HCT116 (cell line): ENCODE results near the gene YEATS4. TPM values are rescaled to one million over a fixed set of nuclear protein-coding genes. Genes with fewer than 3 reads are reported as not detected.

Experiments
- ATAC-seq: fragments of 200-7000 bp; cut with Tn5 transposase; 2 replicates; pipeline ENCODE4 v1.9.1; 2020; ENCODE audit warnings: mild to moderate bottlenecking, moderate library complexity
- BruUV-seq: library from RNA; stranded (reverse); fragments of 400-500 nt; replicated peaks from 2 replicates; lab custom pipeline; 2021; lab: Mats Ljungman, UMichigan
- CTCF ChIA-PET: fragments of 300-600 bp; sonication (Branson Sonifier 250); formaldehyde crosslinking; loops from one replicate; lab custom pipeline; 2021; ENCODE audit warnings: antibody characterized with exemption; lab: Charles Lee
- POLR2A ChIA-PET: fragments of 300-600, 350-600 bp; sonication (Branson Sonifier 250); formaldehyde crosslinking; loops from one replicate; lab custom pipeline; 2021; ENCODE audit warnings: antibody characterized with exemption; lab: Charles Lee
- RAD21 ChIA-PET, 2 experiments: fragments of 300-600 bp; sonication (Branson Sonifier 250); formaldehyde crosslinking; loops; one replicate each; lab custom pipeline; 2023; ENCODE audit warnings: low total read pairs in 2 of 2; ENCODE audit not compliant: uncharacterized antibody in 2 of 2, unreplicated experiment in 2 of 2, low non-redundant PET in 1 of 2; lab: Charles Lee
- DNase-seq: peaks from one replicate; pipeline ENCODE4 v3.0.0-alpha.2; 2010; ENCODE audit warnings: low read depth, low spot score
- H2AFZ ChIP-seq: fragments of 200-600 bp; shearing (Covaris generic), sonication (generic); 2 replicates; pipeline ENCODE4 v1.6.1; 2017; ENCODE audit warnings: low read depth, mixed run types, mixed read lengths, antibody characterized with exemption, low read length; ENCODE audit not compliant: poor library complexity, severe bottlenecking
- H3K27ac ChIP-seq: 2 replicates; pipeline ENCODE4 v1.5.1; 2012; ENCODE audit warnings: low read depth, low read length
- H3K27me3 ChIP-seq: fragments of 200-600 bp; sonication (generic); 2 replicates; pipeline ENCODE4 v1.6.1; 2016; ENCODE audit warnings: mixed run types, low read length, mixed read lengths; ENCODE audit not compliant: insufficient read depth
- H3K36me3 ChIP-seq, 2 experiments: fragments of 200-500 bp in 1 of 2; fragments of 200-600 bp in 1 of 2; sonication (Bioruptor generic) in 1 of 2; sonication (generic) in 1 of 2; 2 replicates each; pipeline versions ENCODE4 v1.5.1 to v1.6.1; 2014 to 2016; ENCODE audit warnings: low read length in 2 of 2, inconsistent platforms in 1 of 2, mixed read lengths in 1 of 2, mixed run types in 1 of 2; ENCODE audit not compliant: insufficient read depth in 2 of 2, control insufficient read depth in 1 of 2
- H3K4me1 ChIP-seq, 2 experiments: fragments of 200-600 bp in 1 of 2; sonication (generic) in 1 of 2; 2 replicates each; pipeline versions ENCODE4 v1.5.1 to v1.6.1; 2012 to 2017; ENCODE audit warnings: low read length in 2 of 2, inconsistent platforms in 1 of 2, mild to moderate bottlenecking in 1 of 2, mixed read lengths in 1 of 2, mixed run types in 1 of 2, moderate library complexity in 1 of 2; ENCODE audit not compliant: insufficient read depth in 2 of 2, control insufficient read depth in 1 of 2
- H3K4me2 ChIP-seq: fragments of 200-600 bp; sonication (generic); 2 replicates; pipeline ENCODE4 v1.6.1; 2017; ENCODE audit warnings: mixed run types, low read length, mixed read lengths
- H3K4me3 ChIP-seq, 2 experiments: fragments of 200-600 bp in 1 of 2; sonication (generic) in 1 of 2; replicated peaks in 1 of 2; 2 replicates each; pipeline ENCODE4 v1.5.1; 2011 to 2016; ENCODE audit warnings: low read length in 2 of 2, control low read depth in 1 of 2, low read depth in 1 of 2, mild to moderate bottlenecking in 1 of 2, mixed read lengths in 1 of 2, mixed run types in 1 of 2
- H3K79me2 ChIP-seq: fragments of 200-600 bp; sonication (generic); 2 replicates; pipeline ENCODE4 v1.6.1; 2017; ENCODE audit warnings: mild to moderate bottlenecking, mixed run types, low read length, moderate library complexity, mixed read lengths; ENCODE audit not compliant: insufficient read depth
- H3K9ac ChIP-seq: fragments of 200-600 bp; sonication (generic); 2 replicates; pipeline ENCODE4 v1.6.1; 2016; ENCODE audit warnings: low read length, mixed read lengths
- H3K9me2 ChIP-seq: fragments of 200-600 bp; sonication (generic), shearing (Covaris generic); 2 replicates; pipeline ENCODE4 v1.6.1; 2017; ENCODE audit warnings: mixed run types, mild to moderate bottlenecking, moderate library complexity; ENCODE audit not compliant: insufficient read depth
- H3K9me3 ChIP-seq, 2 experiments: fragments of 200-500 bp in 1 of 2; fragments of 200-600 bp in 1 of 2; sonication (Bioruptor generic) in 1 of 2; sonication (generic) in 1 of 2; 2 replicates each; pipeline ENCODE4 v1.6.1; 2014 to 2017; ENCODE audit warnings: low read length in 2 of 2, mixed read lengths in 2 of 2, inconsistent platforms in 1 of 2, low read depth in 1 of 2, mild to moderate bottlenecking in 1 of 2, mixed run types in 1 of 2, moderate library complexity in 1 of 2; ENCODE audit not compliant: control insufficient read depth in 1 of 2, insufficient read depth in 1 of 2
- H4K20me1 ChIP-seq: fragments of 200-600 bp; sonication (generic), shearing (Covaris generic); 2 replicates; pipeline ENCODE4 v1.6.1; 2017; ENCODE audit warnings: mixed run types, mild to moderate bottlenecking, moderate library complexity; ENCODE audit not compliant: insufficient read depth
- CBX3 ChIP-seq: IDR thresholded peaks from 2 replicates; pipeline ENCODE4 v1.6.1; 2012; ENCODE audit warnings: low read depth
- EGR1 ChIP-seq: IDR thresholded peaks from 2 replicates; pipeline ENCODE4 v1.6.1; 2012; ENCODE audit warnings: low read depth
- ELF1 ChIP-seq: IDR thresholded peaks from 2 replicates; pipeline ENCODE4 v1.6.1; 2012; ENCODE audit warnings: low read depth, borderline replicate concordance
- EZH2 ChIP-seq: fragments of 200-600 bp; sonication (generic); IDR thresholded peaks from 2 replicates; pipeline ENCODE4 v1.6.1; 2017; ENCODE audit warnings: antibody characterized with exemption, mixed run types
- EZH2phosphoT487 ChIP-seq: fragments of 200-600 bp; IDR thresholded peaks from 2 replicates; pipeline ENCODE4 v1.6.1; 2018; ENCODE audit warnings: antibody characterized with exemption, borderline replicate concordance
- FOSL1 ChIP-seq: IDR thresholded peaks from 2 replicates; pipeline ENCODE4 v1.6.1; 2012; ENCODE audit warnings: low read depth
- JUND ChIP-seq: IDR thresholded peaks from 2 replicates; pipeline ENCODE4 v1.6.1; 2012
- MAX ChIP-seq: IDR thresholded peaks from 2 replicates; pipeline ENCODE4 v1.6.1; 2012
- POLR2A ChIP-seq: IDR thresholded peaks from 2 replicates; pipeline ENCODE4 v1.7.0; 2011; ENCODE audit warnings: borderline replicate concordance; ENCODE audit not compliant: insufficient read depth, insufficient read length; ENCODE audit errors: extremely low read depth
- POLR2AphosphoS5 ChIP-seq: IDR thresholded peaks from 2 replicates; pipeline ENCODE4 v1.6.1; 2011; ENCODE audit warnings: mild to moderate bottlenecking, low read depth, low read length, moderate library complexity
- RAD21 ChIP-seq: IDR thresholded peaks from 2 replicates; pipeline ENCODE4 v1.6.1; 2012; ENCODE audit warnings: low read depth, mild to moderate bottlenecking
- REST ChIP-seq: IDR thresholded peaks from 2 replicates; pipeline ENCODE4 v1.6.1; 2012; ENCODE audit warnings: low read depth
- SIN3A ChIP-seq: IDR thresholded peaks from 2 replicates; pipeline ENCODE4 v1.6.1; 2012; ENCODE audit warnings: low read depth
- SP1 ChIP-seq: IDR thresholded peaks from 2 replicates; pipeline ENCODE4 v1.6.1; 2012; ENCODE audit warnings: low read depth
- YY1 ChIP-seq: IDR thresholded peaks from 2 replicates; pipeline ENCODE4 v1.6.1; 2011; ENCODE audit warnings: low read length, low read depth, moderate library complexity, mild to moderate bottlenecking; ENCODE audit not compliant: insufficient replicate concordance; ENCODE audit errors: extremely low read depth
- ZBTB33 ChIP-seq: IDR thresholded peaks from 2 replicates; pipeline ENCODE4 v1.6.1; 2011; ENCODE audit warnings: mild to moderate bottlenecking, low read length, moderate library complexity; ENCODE audit not compliant: insufficient replicate concordance; ENCODE audit errors: extremely low read depth
- ZFX ChIP-seq: fragments of 450-650 bp; IDR thresholded peaks from 2 replicates; pipeline ENCODE4 v1.6.1; 2017
- ZNF274 ChIP-seq: fragments of 200-500 bp; sonication (Bioruptor generic); IDR thresholded peaks from 2 replicates; pipeline ENCODE4 v1.6.1; 2014; ENCODE audit warnings: mild to moderate bottlenecking, low read depth, low read length, inconsistent platforms
- intact Hi-C: fragments of 100-400 bp; cut with micrococcal nuclease; formaldehyde crosslinking; loops from 2 replicates; pipeline ENCODE4 v1.10.0; 2022
- total RNA-seq: library from RNA; stranded (reverse); gene quantifications from one replicate; pipeline ENCODE4 v1.2.1, GENCODE V29; 2021; ENCODE audit not compliant: unreplicated experiment

YEATS4 gene
- total RNA-seq, 1 experiment from 2014 or later: 32.0 TPM

DNA sequence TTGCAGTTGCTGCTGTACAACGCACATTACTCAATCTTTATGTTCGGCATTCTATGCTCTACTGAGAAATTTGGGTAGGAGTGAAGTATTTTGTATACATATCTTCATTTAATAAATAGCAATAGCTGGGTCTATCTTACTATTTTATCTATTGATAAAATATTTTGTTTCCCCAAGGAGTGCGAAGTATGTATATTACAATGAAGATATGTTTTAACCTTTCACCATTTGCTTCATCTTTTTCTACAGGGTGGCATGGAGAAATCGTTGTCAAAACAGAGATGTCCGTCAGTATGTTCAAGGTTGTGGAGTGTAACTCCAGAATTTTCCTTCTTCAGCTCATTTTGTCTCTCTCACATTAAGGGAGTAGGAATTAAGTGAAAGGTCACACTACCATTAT lies 6.6 kb upstream of the YEATS4 start:
- RAD21 ChIA-PET: no interaction called here
- Histone ChIP-seq H2AFZ (no peak overlapping the region), H3K36me3 (no peaks in the 10 kb centered on the region), H3K9ac (no peak overlapping the region), H4K20me1 (no peaks in the 10 kb centered on the region), H3K4me2 (no peak overlapping the region), H3K4me3 (no peak overlapping the region), H3K27ac (no peak overlapping the region), H3K9me3 (no peaks in the 10 kb centered on the region), H3K4me1 (peaks cover 5 to 15% of the 10 kb centered on the region in 2 experiments; a peak in 2 of 4 replicates), H3K79me2 (no peaks in the 10 kb centered on the region), H3K9me2 (no peaks in the 10 kb centered on the region)
- POLR2A ChIA-PET: no interaction called here
- ATAC-seq: no peak
- intact Hi-C loops: loop anchor here (10.0 kb wide), 2 partner anchors 198 to 522 kb away; no protein-coding TSS in a partner anchor
- TF ChIP-seq REST (no peak), EZH2 (no peak), ZFX (no peak), EGR1 (no peak), MAX (no peak), EZH2phosphoT487 (no peak), FOSL1 (no peak), RAD21 (no peak), YY1 (no peak), ELF1 (no peak), CBX3 (no peak), SP1 (no peak), SIN3A (no peak), POLR2AphosphoS5 (no peak), JUND (no peak), POLR2A (no peak), ZBTB33 (no peak), ZNF274 (no peak)
- TF ChIP-seq, all 23 proteins: peak for 0
- no peaks in the 10 kb centered on the region for H3K27me3 ChIP-seq
- CTCF ChIA-PET: no interaction called here
- DNase-seq: no peak
- BruUV-seq: no TSS peak
